Activated T-helper 2 cell treated with anti-CD3 and anti-CD28 coated beads, Interferon-gamma antibody, Interleukin-2, Interleukin-4, amounts not matched to agents 10 μg/mL and 5 μg/mL and 100 μg/mL, durations not matched to agents 14 hours and 24 hours and 36 hours (primary cell): ENCODE results near the gene MYLK2. TPM values are rescaled to one million over a fixed set of nuclear protein-coding genes. Genes with fewer than 3 reads are reported as not detected.

Experiments
- DNase-seq: peaks from one replicate; pipeline ENCODE4 v3.0.0; 2021; ENCODE audit warnings: low spot score
- H3K27ac Mint-ChIP-seq: one replicate; pipeline ENCODE4 v1.8.0; 2021; ENCODE audit warnings: mixed read lengths
- H3K27me3 Mint-ChIP-seq: one replicate; pipeline ENCODE4 v1.8.0; 2021; ENCODE audit warnings: low read depth, mixed read lengths
- H3K36me3 Mint-ChIP-seq: one replicate; pipeline ENCODE4 v1.8.0; 2021; ENCODE audit warnings: low read depth, mixed read lengths
- H3K4me1 Mint-ChIP-seq: one replicate; pipeline ENCODE4 v1.8.0; 2021; ENCODE audit warnings: low read depth, mixed read lengths
- H3K4me3 Mint-ChIP-seq: one replicate; pipeline ENCODE4 v1.8.0; 2021; ENCODE audit warnings: low read depth, mild to moderate bottlenecking, moderate library complexity, mixed read lengths
- H3K9me3 Mint-ChIP-seq: one replicate; pipeline ENCODE4 v1.8.0; 2021; ENCODE audit warnings: mixed read lengths
- intact Hi-C: fragments of 100-400 bp; cut with micrococcal nuclease; formaldehyde crosslinking; loops from one replicate; pipeline ENCODE4 v1.15.1; 2023
- total RNA-seq: library from RNA; stranded (reverse); gene quantifications from 2 replicates; pipeline ENCODE4 v1.2.3, GENCODE V29; 2022

The MYLK2 gene
- total RNA-seq, 1 donor from 2014 or later: 0.27 TPM

GRCh38 chr20:31866221-31866620 is 47.1 kb downstream of the MYLK2 start:
- Mint-ChIP-seq H3K4me1 (peaks cover 13% of the 10 kb centered on the region), H3K27ac (no peak overlapping the region), H3K36me3 (no peaks in the 10 kb centered on the region), H3K9me3 (no peaks in the 10 kb centered on the region), H3K27me3 (peaks cover 42% of the 10 kb centered on the region), H3K4me3 (no peak overlapping the region)
- intact Hi-C loops: no loop called here
- no peak for DNase-seq

- Mint-ChIP-seq H3K4me3 (peak overlapping the region; percentile 40), H3K4me1 (peaks cover 9% of the 10 kb centered on the region), H3K27me3 (peaks cover 51% of the 10 kb centered on the region), H3K27ac (no peak overlapping the region), H3K36me3 (no peaks in the 10 kb centered on the region), H3K9me3 (no peaks in the 10 kb centered on the region)
- intact Hi-C loops: no loop called here
- DNase-seq: no peak
These were observed 49.9 kb downstream of the MYLK2 start for GRCh38 chr20:31868853-31869672.

- H3K4me3 Mint-ChIP-seq: peak overlapping the region; percentile 40
- intact Hi-C loops: no loop called here
- H3K27me3 Mint-ChIP-seq: peaks cover 54% of the 10 kb centered on the region
These were observed 50.5 kb downstream of the MYLK2 start for GRCh38 chr20:31869673-31869941.

GRCh38 chr20:31869942-31870725 is 51.0 kb downstream of the MYLK2 start, which contains the start of the genes DUSP15 and TTLL9:
DUSP15 (minus strand) TSS chr20:31870527; CDS start chr20:31870337, 190 bp downstream.
TTLL9 (plus strand) TSS chr20:31870634; CDS start chr20:31871127, 493 bp downstream.
- intact Hi-C loops: no loop called here

More at GRCh38 chr20:31869673-31869941, 50.5 kb downstream of the MYLK2 start:
- no peak for DNase-seq
- H3K36me3 Mint-ChIP-seq: no peaks in the 10 kb centered on the region
- H3K9me3 Mint-ChIP-seq: no peaks in the 10 kb centered on the region
- H3K27ac Mint-ChIP-seq: no peak overlapping the region
- H3K4me1 Mint-ChIP-seq: peaks cover 9% of the 10 kb centered on the region

DNA sequence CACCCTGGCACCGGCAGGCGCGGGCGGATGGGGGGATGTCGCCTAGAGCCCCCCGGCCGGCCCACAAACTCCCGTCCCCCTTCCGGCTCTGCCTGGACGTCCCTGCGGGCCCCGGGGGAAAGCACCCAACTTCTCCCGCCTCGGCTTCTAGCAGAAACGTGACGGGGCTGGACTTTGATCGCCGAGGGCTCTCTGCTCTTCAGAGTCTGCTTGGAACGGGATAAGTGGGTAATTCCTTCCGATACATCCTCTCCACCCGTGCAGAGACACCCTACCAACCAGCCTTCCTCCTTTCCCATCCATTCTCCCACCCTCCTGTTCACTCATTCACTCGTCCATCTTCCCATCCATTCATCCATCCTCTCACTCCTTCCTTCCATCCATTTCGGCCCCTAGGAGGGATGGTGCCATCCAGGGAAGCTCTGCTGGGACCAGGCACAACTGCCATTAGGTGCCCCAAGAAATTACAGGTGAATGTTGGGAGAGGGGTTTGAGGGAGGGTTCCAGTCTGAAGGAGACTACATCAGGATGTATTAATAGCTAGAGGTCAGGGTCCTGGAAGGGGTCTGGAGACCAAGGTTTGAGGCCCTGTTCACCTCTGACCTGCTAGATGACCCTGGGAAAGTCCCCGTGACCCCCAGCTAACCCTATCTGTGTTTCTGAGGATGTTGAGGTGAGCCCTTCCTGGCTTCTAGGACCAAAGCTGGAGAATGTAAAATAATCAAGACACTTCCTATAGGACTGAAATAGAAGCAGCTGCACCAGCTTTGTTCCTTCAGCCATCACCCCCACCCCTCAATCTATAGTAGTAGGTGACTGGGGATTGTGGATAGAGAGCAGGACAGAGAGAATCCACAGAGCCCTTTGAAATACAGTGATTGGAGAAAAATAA is 51.8 kb downstream of the MYLK2 start:
- H3K36me3 Mint-ChIP-seq: no peaks in the 10 kb centered on the region
- no peak overlapping the region for H3K27ac Mint-ChIP-seq
- H3K4me1 Mint-ChIP-seq: peaks cover 9% of the 10 kb centered on the region
- H3K4me3 Mint-ChIP-seq: peak overlapping the region; percentile 34
- intact Hi-C loops: no loop called here
- DNase-seq: no peak
- H3K27me3 Mint-ChIP-seq: peaks cover 64% of the 10 kb centered on the region
- no peaks in the 10 kb centered on the region for H3K9me3 Mint-ChIP-seq

More at GRCh38 chr20:31869942-31870725, 51.0 kb downstream of the MYLK2 start, which contains the start of the genes DUSP15 and TTLL9:
- H3K27me3 Mint-ChIP-seq: peaks cover 59% of the 10 kb centered on the region
- H3K9me3 Mint-ChIP-seq: no peaks in the 10 kb centered on the region
- H3K4me1 Mint-ChIP-seq: peaks cover 9% of the 10 kb centered on the region
- H3K4me3 Mint-ChIP-seq: peak within 1 kb of the TSS; percentile 40
- DNase-seq: no peak
- H3K27ac Mint-ChIP-seq: no peak within 1 kb of the TSS
- H3K36me3 Mint-ChIP-seq: no peaks in the 10 kb centered on the region

DNA sequence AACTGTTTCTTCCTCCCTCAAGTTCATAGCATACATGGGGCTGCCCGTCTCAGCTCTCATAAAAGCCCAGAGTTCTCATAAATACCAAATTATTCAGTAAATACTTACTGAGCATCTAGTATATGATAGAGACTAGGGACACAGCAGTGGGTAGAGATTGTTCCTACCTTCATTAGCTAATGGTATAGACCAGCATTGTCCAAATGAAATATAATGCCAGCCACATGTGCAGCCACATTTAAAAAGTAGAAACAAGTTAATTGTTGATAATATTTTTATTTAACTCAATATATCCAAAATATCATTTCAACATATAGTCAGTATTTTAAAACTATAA is 52.4 kb downstream of the MYLK2 start:
- intact Hi-C loops: no loop called here
- Mint-ChIP-seq H3K4me3 (no peak overlapping the region), H3K27ac (no peak overlapping the region), H3K4me1 (peaks cover 9% of the 10 kb centered on the region), H3K36me3 (no peaks in the 10 kb centered on the region), H3K27me3 (peaks cover 64% of the 10 kb centered on the region), H3K9me3 (no peaks in the 10 kb centered on the region)
- DNase-seq: no peak

DNA sequence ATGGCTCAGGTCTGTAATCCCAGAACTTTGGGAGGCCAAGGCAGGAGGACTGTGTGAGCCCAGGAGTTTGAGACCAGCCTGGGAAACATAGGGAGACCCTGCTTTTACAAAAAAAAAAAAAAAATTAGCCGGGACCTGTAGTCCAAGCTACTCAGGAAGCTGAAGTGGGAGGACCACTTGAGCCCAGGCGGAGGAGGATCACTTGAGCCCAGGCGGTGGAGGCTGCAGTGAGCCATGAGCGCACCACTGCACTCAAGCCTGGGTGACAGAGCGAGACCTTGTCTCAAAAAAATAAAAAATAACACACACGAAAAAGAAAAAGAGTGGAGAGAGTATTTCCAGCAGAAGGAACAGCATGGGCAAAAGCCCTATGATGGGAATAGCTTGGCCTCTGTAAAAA is 53.2 kb downstream of the MYLK2 start:
- H3K27ac Mint-ChIP-seq: no peak overlapping the region
- intact Hi-C loops: no loop called here

GRCh38 chr20:31875671-31876070 is 56.5 kb downstream of the MYLK2 start:
- Mint-ChIP-seq H3K27me3 (peaks cover 58% of the 10 kb centered on the region), H3K36me3 (no peaks in the 10 kb centered on the region), H3K9me3 (no peaks in the 10 kb centered on the region), H3K4me3 (no peak overlapping the region), H3K27ac (no peak overlapping the region), H3K4me1 (peaks cover 14% of the 10 kb centered on the region)
- no peak for DNase-seq
- intact Hi-C loops: no loop called here

More for the DNA sequence above, 53.2 kb downstream of the MYLK2 start:
- peaks cover 9% of the 10 kb centered on the region for H3K4me1 Mint-ChIP-seq
- DNase-seq: no peak
- H3K9me3 Mint-ChIP-seq: no peaks in the 10 kb centered on the region
- peaks cover 62% of the 10 kb centered on the region for H3K27me3 Mint-ChIP-seq
- no peaks in the 10 kb centered on the region for H3K36me3 Mint-ChIP-seq
- no peak overlapping the region for H3K4me3 Mint-ChIP-seq

- H3K27ac Mint-ChIP-seq: no peak overlapping the region
- no peaks in the 10 kb centered on the region for H3K9me3 Mint-ChIP-seq
- intact Hi-C loops: no loop called here
- peaks cover 46% of the 10 kb centered on the region for H3K27me3 Mint-ChIP-seq
- H3K4me1 Mint-ChIP-seq: peaks cover 11% of the 10 kb centered on the region
- H3K4me3 Mint-ChIP-seq: no peak overlapping the region
- H3K36me3 Mint-ChIP-seq: no peaks in the 10 kb centered on the region
- no peak for DNase-seq
These were observed 58.5 kb downstream of the MYLK2 start for GRCh38 chr20:31877684-31878083.

- no peaks in the 10 kb centered on the region for H3K9me3 Mint-ChIP-seq
- peak; percentile 75 for DNase-seq
- H3K27ac Mint-ChIP-seq: peak overlapping the region; percentile 62
- H3K4me1 Mint-ChIP-seq: peaks cover 11% of the 10 kb centered on the region
- no peaks in the 10 kb centered on the region for H3K36me3 Mint-ChIP-seq
- intact Hi-C loops: no loop called here
- H3K4me3 Mint-ChIP-seq: peak overlapping the region; percentile 87
- H3K27me3 Mint-ChIP-seq: peaks cover 36% of the 10 kb centered on the region
These were observed 60.2 kb downstream of the MYLK2 start for GRCh38 chr20:31879143-31879987.

DNA sequence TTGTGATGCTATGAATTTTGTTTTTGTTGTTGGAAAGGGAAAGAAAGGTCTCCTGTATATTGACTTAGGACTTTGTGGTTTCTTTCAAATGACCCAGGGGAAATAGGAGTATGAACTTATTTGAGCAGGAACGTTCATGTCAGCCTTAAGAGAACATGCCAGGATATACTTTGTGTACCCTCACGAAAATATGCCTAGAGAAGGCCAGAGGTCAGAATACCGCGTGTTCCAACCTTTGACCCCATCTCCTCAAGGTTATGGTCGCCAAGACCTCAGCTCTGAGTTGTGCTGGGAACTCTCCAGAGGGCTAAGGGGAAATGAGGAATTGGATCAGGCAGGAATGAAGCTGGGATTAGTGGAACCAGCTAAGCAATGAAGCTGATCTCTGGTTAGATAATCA is 62.8 kb downstream of the MYLK2 start:
- no peak overlapping the region for H3K4me3 Mint-ChIP-seq
- DNase-seq: no peak
- no peaks in the 10 kb centered on the region for H3K9me3 Mint-ChIP-seq
- H3K4me1 Mint-ChIP-seq: peaks cover 11% of the 10 kb centered on the region
- intact Hi-C loops: no loop called here
- H3K27me3 Mint-ChIP-seq: peaks cover 25% of the 10 kb centered on the region
- no peak overlapping the region for H3K27ac Mint-ChIP-seq
- H3K36me3 Mint-ChIP-seq: no peaks in the 10 kb centered on the region

- Mint-ChIP-seq H3K4me3 (no peak overlapping the region), H3K27me3 (peaks cover 16% of the 10 kb centered on the region), H3K27ac (no peak overlapping the region), H3K9me3 (no peaks in the 10 kb centered on the region), H3K36me3 (no peaks in the 10 kb centered on the region), H3K4me1 (peaks cover 11% of the 10 kb centered on the region)
- no peak for DNase-seq
- intact Hi-C loops: no loop called here
These were observed 64.7 kb downstream of the MYLK2 start for GRCh38 chr20:31883829-31884228.
